IMR-90 (cell line): ENCODE results near the gene CENPP. TPM values are rescaled to one million over a fixed set of nuclear protein-coding genes. Genes with fewer than 3 reads are reported as not detected.

Experiments
- ATAC-seq: fragments of 200-7000 bp; cut with Tn5 transposase; 2 replicates; pipeline ENCODE4 v1.9.1; 2020; ENCODE audit warnings: low read depth, mild to moderate bottlenecking, moderate library complexity
- BruUV-seq: library from RNA; stranded (reverse); fragments of 400-500 nt; replicated peaks from 2 replicates; lab custom pipeline; 2021; lab: Mats Ljungman, UMichigan
- CTCF ChIA-PET: fragments of 300-600 bp; formaldehyde crosslinking; extraction: SDS; loops from one replicate; lab custom pipeline; 2021; ENCODE audit warnings: antibody characterized with exemption; lab: Yijun Ruan, JAX
- POLR2A ChIA-PET: fragments of 300-600 bp; sonication (Branson Sonifier 250); formaldehyde crosslinking; loops from one replicate; lab custom pipeline; 2022; ENCODE audit warnings: antibody characterized with exemption; ENCODE audit not compliant: unreplicated experiment; lab: Charles Lee
- DNase-seq: peaks from one replicate; pipeline ENCODE4 v3.0.0; 2013
- H2AFZ ChIP-seq: replicated peaks from 2 replicates; pipeline ENCODE3; 2013; ENCODE audit warnings: low read length, mild to moderate bottlenecking; ENCODE audit not compliant: poor library complexity
- H2AK5ac ChIP-seq: 2 replicates; pipeline ENCODE4 v1.6.1; 2013; ENCODE audit warnings: low read depth, low read length, inconsistent platforms
- H2AK9ac ChIP-seq: replicated peaks from 2 replicates; pipeline ENCODE3; 2013; ENCODE audit warnings: mild to moderate bottlenecking, low read depth, low read length, moderate library complexity; ENCODE audit not compliant: poor library complexity
- H2BK120ac ChIP-seq: 2 replicates; pipeline ENCODE4 v1.6.1; 2013; ENCODE audit warnings: low read depth, low read length, inconsistent platforms
- H2BK15ac ChIP-seq: 3 replicates; pipeline ENCODE4 v1.6.1; 2013; ENCODE audit warnings: low read depth, low read length, inconsistent platforms
- H2BK20ac ChIP-seq: 2 replicates; pipeline ENCODE4 v1.6.1; 2013; ENCODE audit warnings: low read depth, mild to moderate bottlenecking, inconsistent platforms, low read length, moderate library complexity
- H2BK5ac ChIP-seq: 2 replicates; pipeline ENCODE4 v1.6.1; 2013; ENCODE audit warnings: mild to moderate bottlenecking, low read depth, low read length, inconsistent platforms; ENCODE audit not compliant: poor library complexity, severe bottlenecking
- H3K14ac ChIP-seq: replicated peaks from 2 replicates; pipeline ENCODE4 v1.6.1; 2013; ENCODE audit warnings: low read depth, low read length, inconsistent platforms
- H3K18ac ChIP-seq: 2 replicates; pipeline ENCODE4 v1.6.1; 2013; ENCODE audit warnings: low read depth, low read length, control low read depth
- H3K23ac ChIP-seq: 2 replicates; pipeline ENCODE4 v1.6.1; 2013; ENCODE audit warnings: low read depth, low read length, inconsistent platforms
- H3K27ac ChIP-seq: 2 replicates; pipeline ENCODE4 v1.5.1; 2013; ENCODE audit warnings: mild to moderate bottlenecking, control low read depth, low read length; ENCODE audit not compliant: insufficient read depth
- H3K27me3 ChIP-seq: 2 replicates; pipeline ENCODE4 v1.6.1; 2013; ENCODE audit warnings: low read length; ENCODE audit not compliant: control insufficient read depth, insufficient read depth
- H3K36me3 ChIP-seq: 2 replicates; pipeline ENCODE4 v1.6.1; 2013; ENCODE audit warnings: low read length, mixed read lengths; ENCODE audit not compliant: control insufficient read depth, insufficient read depth
- H3K4ac ChIP-seq: 2 replicates; pipeline ENCODE4 v1.6.1; 2013; ENCODE audit warnings: low read depth, low read length, inconsistent platforms
- H3K4me1 ChIP-seq: 2 replicates; pipeline ENCODE4 v1.6.1; 2013; ENCODE audit warnings: low read length, mixed read lengths; ENCODE audit not compliant: control insufficient read depth, insufficient read depth
- H3K4me2 ChIP-seq: 2 replicates; pipeline ENCODE4 v1.6.1; 2013; ENCODE audit warnings: low read depth, mild to moderate bottlenecking, control low read depth, low read length, moderate library complexity
- H3K4me3 ChIP-seq: 2 replicates; pipeline ENCODE4 v1.5.1; 2013; ENCODE audit warnings: low read depth, mild to moderate bottlenecking, control low read depth, low read length, moderate library complexity; ENCODE audit not compliant: insufficient read depth
- H3K56ac ChIP-seq: 2 replicates; pipeline ENCODE4 v1.6.1; 2013; ENCODE audit warnings: low read length, inconsistent platforms; ENCODE audit not compliant: insufficient read depth; ENCODE audit errors: extremely low read depth
- H3K79me1 ChIP-seq, 2 experiments: 2 replicates each; pipeline ENCODE4 v1.6.1; 2013; ENCODE audit warnings: low read length in 2 of 2, inconsistent platforms in 1 of 2, low read depth in 1 of 2
- H3K9ac ChIP-seq: 2 replicates; pipeline ENCODE4 v1.6.1; 2013; ENCODE audit warnings: low read depth, low read length, control low read depth
- H3K9me1 ChIP-seq: 2 replicates; pipeline ENCODE4 v1.6.1; 2013; ENCODE audit warnings: low read length, inconsistent platforms; ENCODE audit not compliant: insufficient read depth
- H3K9me3 ChIP-seq: 2 replicates; pipeline ENCODE4 v1.6.1; 2013; ENCODE audit warnings: low read length; ENCODE audit not compliant: control insufficient read depth, insufficient read depth
- H4K20me1 ChIP-seq: 2 replicates; pipeline ENCODE4 v1.6.1; 2013; ENCODE audit warnings: low read length, inconsistent platforms; ENCODE audit not compliant: insufficient read depth
- H4K5ac ChIP-seq: 2 replicates; pipeline ENCODE4 v1.6.1; 2013; ENCODE audit warnings: mild to moderate bottlenecking, low read depth, low read length, control low read depth
- H4K8ac ChIP-seq, 2 experiments: 2 replicates each; pipeline ENCODE4 v1.6.1; 2013; ENCODE audit warnings: low read depth in 2 of 2, low read length in 2 of 2, control low read depth in 1 of 2, inconsistent platforms in 1 of 2
- H4K91ac ChIP-seq: 2 replicates; pipeline ENCODE4 v1.6.1; 2013; ENCODE audit warnings: low read depth, low read length, inconsistent platforms; ENCODE audit not compliant: insufficient read depth
- BHLHE40 ChIP-seq: fragments of 150-350 bp; IDR thresholded peaks from 2 replicates; pipeline ENCODE4 v1.6.1; 2016; ENCODE audit warnings: mild to moderate bottlenecking, low read depth, low read length
- CEBPB ChIP-seq: IDR thresholded peaks from 2 replicates; pipeline ENCODE4 v1.6.1; 2012; ENCODE audit warnings: low read depth, low read length, improper control_type of control experiment
- CTCF ChIP-seq: conservative IDR thresholded peaks from 2 replicates; pipeline ENCODE4 v1.5.1; 2012; ENCODE audit warnings: mild to moderate bottlenecking, low read depth, low read length, improper control_type of control experiment
- FOS ChIP-seq: fragments of 150-350 bp; IDR thresholded peaks from 2 replicates; pipeline ENCODE4 v1.6.1; 2016; ENCODE audit warnings: low read depth, low read length
- MAZ ChIP-seq: IDR thresholded peaks from 2 replicates; pipeline ENCODE4 v1.6.1; 2012; ENCODE audit warnings: low read depth, mild to moderate bottlenecking, low read length, improper control_type of control experiment, moderate library complexity, borderline replicate concordance
- MXI1 ChIP-seq: IDR thresholded peaks from 2 replicates; pipeline ENCODE4 v1.6.1; 2012; ENCODE audit warnings: low read depth, mild to moderate bottlenecking, low read length, moderate library complexity, borderline replicate concordance
- NFE2L2 ChIP-seq: fragments of 150-350 bp; IDR thresholded peaks from 2 replicates; pipeline ENCODE4 v1.6.1; 2016; ENCODE audit warnings: low read depth, mild to moderate bottlenecking, low read length
- POLR2A ChIP-seq: IDR thresholded peaks from 2 replicates; pipeline ENCODE4 v1.6.1; 2012; ENCODE audit warnings: mild to moderate bottlenecking, low read depth, low read length
- RCOR1 ChIP-seq: IDR thresholded peaks from 2 replicates; pipeline ENCODE4 v1.6.1; 2012; ENCODE audit warnings: mild to moderate bottlenecking, low read length, improper control_type of control experiment; ENCODE audit not compliant: insufficient replicate concordance
- RFX5 ChIP-seq: IDR thresholded peaks from 2 replicates; pipeline ENCODE4 v1.8.0; 2012; ENCODE audit warnings: low read depth, mild to moderate bottlenecking, low read length, moderate library complexity
- SMC3 ChIP-seq: fragments of 150-350 bp; IDR thresholded peaks from 2 replicates; pipeline ENCODE4 v1.6.1; 2016; ENCODE audit warnings: low read depth, mild to moderate bottlenecking, antibody characterized with exemption, low read length, moderate library complexity
- USF2 ChIP-seq: fragments of 150-350 bp; IDR thresholded peaks from 2 replicates; pipeline ENCODE4 v1.6.1; 2017; ENCODE audit warnings: mild to moderate bottlenecking, antibody characterized with exemption, low read length, low read depth
- WGBS, 2 experiments: methylation state at CpG; one replicate each; pipeline versions ENCODE4 v1.1.5 to v1.1.7; 2013; ENCODE audit warnings: missing lambda C conversion rate in 2 of 2; ENCODE audit not compliant: insufficient read length in 1 of 2; ENCODE audit errors: extremely low coverage in 2 of 2; 5-methylcytosine and 5-hydroxymethylcytosine counted together
- dilution Hi-C: fragments of 300-500 bp; cut with HindIII; formaldehyde crosslinking; loops from one replicate; pipeline ENCODE4 v1.14.3; 2018; ENCODE audit warnings: low sequenced_read_pairs; ENCODE audit not compliant: unreplicated experiment
- in situ Hi-C: fragments of 300-500 bp; cut with MboI; formaldehyde crosslinking; loops from 3 replicates; pipeline ENCODE4 v1.14.3; 2019; ENCODE audit warnings: low sequenced_read_pairs, inconsistent platforms, mixed read lengths
- intact Hi-C: fragments of 100-400 bp; cut with micrococcal nuclease; formaldehyde crosslinking; loops from 2 replicates; pipeline ENCODE4 v1.10.0; 2022
- polyA plus RNA-seq, 3 experiments: library from polyadenylated mRNA; depleted of rRNA; stranded (reverse); fragments of >200 nt; gene quantifications; 2 replicates each; pipeline ENCODE4 v1.2.3, GENCODE V29; 2012; ENCODE audit warnings: low replicate concordance in 1 of 3
- total RNA-seq: library from RNA; depleted of rRNA; stranded (reverse); fragments of >200 nt; gene quantifications from 2 replicates; pipeline ENCODE4 v1.2.3, GENCODE V29; 2012

Gene CENPP
- total and polyA plus RNA-seq, 2 of the 4 experiments (the other 2 are of a cell fraction) = 1.4 to 2.0 TPM

- Histone ChIP-seq H2BK15ac (peak within 1 kb of the TSS; percentile 29; the same call in 2 of the 3 replicates), H4K20me1 (peaks cover 22% of the 10 kb centered on the region; the same call in 1 of the 2 replicates), H3K4ac (peak within 1 kb of the TSS; percentile 99), H2BK20ac (peak within 1 kb of the TSS; percentile 52; the same call in 1 of the 2 replicates), H2BK5ac (peak within 1 kb of the TSS; percentile 71), H3K4me1 (peaks cover 6% of the 10 kb centered on the region), H3K56ac (peak within 1 kb of the TSS; percentile 99), H2AK9ac (peak within 1 kb of the TSS; percentile 100), H3K79me1 (peaks cover 0 to 29% of the 10 kb centered on the region in 2 experiments; a peak in 3 of 4 replicates), H3K4me2 (peak within 1 kb of the TSS; percentile 99), H3K27ac (peak within 1 kb of the TSS; percentile 85), H4K5ac (peak within 1 kb of the TSS; percentile 82), H4K91ac (peak within 1 kb of the TSS; percentile 99), H3K9me1 (peaks cover 4% of the 10 kb centered on the region), H3K14ac (peak within 1 kb of the TSS; percentile 98), H3K36me3 (peaks cover 5% of the 10 kb centered on the region), H3K18ac (peak within 1 kb of the TSS; percentile 64), H3K23ac (peak within 1 kb of the TSS; percentile 97), H3K4me3 (peak within 1 kb of the TSS; percentile 61), H3K27me3 (no peaks in the 10 kb centered on the region), H2AFZ (peak within 1 kb of the TSS; percentile 91), H2BK120ac (peak within 1 kb of the TSS; percentile 83), H4K8ac (peak within 1 kb of the TSS; percentile 63 to 99), H3K9ac (peak within 1 kb of the TSS; percentile 87), H3K9me3 (no peaks in the 10 kb centered on the region), H2AK5ac (peak within 1 kb of the TSS; percentile 96)
- CTCF ChIA-PET = interaction anchor here (0.6 kb wide), 1 partner anchor 307 kb away, joined by 3 read pairs; no protein-coding TSS in a partner anchor
- TSS peak; percentile 97 for BruUV-seq
- peak; percentile 91 for ATAC-seq
- in situ Hi-C loops = loop anchor here (5.0 to 10.0 kb wide), 2 partner anchors 46 to 159 kb away; no protein-coding TSS in a partner anchor
- dilution Hi-C loops = no loop called here
- intact Hi-C loops = loop anchor here (2.0 kb wide), 1 partner anchor 159 kb away; no protein-coding TSS in a partner anchor
- WGBS, 2 experiments = 1% methylated on average over 41 of the region's 63 CpGs; no CpG with 5 or more reads in 1 of the 2 experiments
- peak; percentile 98 for DNase-seq
- POLR2A ChIA-PET = no interaction called here
- TF ChIP-seq NFE2L2 (no peak), RCOR1 (peak; percentile 28), BHLHE40 (peak; percentile 58; the same call in 1 of the 2 replicates), CTCF (peak; percentile 44), MAZ (no peak), FOS (peak; percentile 80), CEBPB (peak; percentile 100), POLR2A (peak; percentile 83), RFX5 (no peak), MXI1 (peak; percentile 99), SMC3 (peak; percentile 15; the same call in 1 of the 2 replicates), USF2 (peak; percentile 13; the same call in 1 of the 2 replicates)
These were observed 32.1 kb upstream of the CENPP start, which contains the start of gene IARS1 for GRCh38 chr9:92293452-92294296. IARS1 (minus strand) TSS chr9:92293697; CDS start chr9:92289419, 4,278 bp downstream.
